Measurements from ENCODE around the gene SAP30. TPM values are rescaled to one million over a fixed set of nuclear protein-coding genes. Genes with fewer than 3 reads are reported as not detected.
A peak's percentile ranks its signal among the peaks of the same experiment; 100 is the strongest.

Gene SAP30
- total and polyA plus RNA-seq, 9 donors = 10.7 to 32.3 (median 15.7) TPM

DNA sequence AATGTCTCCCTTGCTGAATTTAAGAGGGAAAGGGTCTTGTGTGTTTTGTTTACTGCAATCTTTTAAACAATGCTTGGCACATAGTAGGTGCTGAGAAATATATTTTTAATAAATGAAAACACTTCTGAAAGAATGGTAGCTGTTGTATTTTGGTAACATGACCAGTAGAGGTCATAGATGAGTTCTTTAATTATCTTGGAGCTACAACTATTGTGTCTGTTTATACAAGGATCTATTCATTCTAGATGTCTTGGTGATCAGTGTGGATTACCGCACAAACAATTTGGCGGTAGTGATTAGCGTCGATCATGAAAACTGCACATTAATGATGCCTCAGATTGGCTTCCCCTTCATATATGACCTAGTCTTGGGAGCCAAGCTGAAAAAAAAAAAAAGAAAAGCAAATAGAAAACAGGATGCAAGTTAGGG, 49.6 kb downstream of the SAP30 start:
- Histone ChIP-seq H3K4me3 (no peak overlapping the region), H3K9me3 (no peaks in the 10 kb centered on the region), H3K27ac (no peak overlapping the region), H3K4me1 (ENCODE audit: insufficient read depth) (no peaks in the 10 kb centered on the region), H3K27me3 (no peaks in the 10 kb centered on the region), H3K36me3 (no peaks in the 10 kb centered on the region)
- TF ChIP-seq POLR2A (IDR thresholded peaks at IDR 0.05) = no peak
- TF ChIP-seq EP300 (IDR thresholded peaks at IDR 0.05) = no peak
- TF ChIP-seq, protein P1, sequence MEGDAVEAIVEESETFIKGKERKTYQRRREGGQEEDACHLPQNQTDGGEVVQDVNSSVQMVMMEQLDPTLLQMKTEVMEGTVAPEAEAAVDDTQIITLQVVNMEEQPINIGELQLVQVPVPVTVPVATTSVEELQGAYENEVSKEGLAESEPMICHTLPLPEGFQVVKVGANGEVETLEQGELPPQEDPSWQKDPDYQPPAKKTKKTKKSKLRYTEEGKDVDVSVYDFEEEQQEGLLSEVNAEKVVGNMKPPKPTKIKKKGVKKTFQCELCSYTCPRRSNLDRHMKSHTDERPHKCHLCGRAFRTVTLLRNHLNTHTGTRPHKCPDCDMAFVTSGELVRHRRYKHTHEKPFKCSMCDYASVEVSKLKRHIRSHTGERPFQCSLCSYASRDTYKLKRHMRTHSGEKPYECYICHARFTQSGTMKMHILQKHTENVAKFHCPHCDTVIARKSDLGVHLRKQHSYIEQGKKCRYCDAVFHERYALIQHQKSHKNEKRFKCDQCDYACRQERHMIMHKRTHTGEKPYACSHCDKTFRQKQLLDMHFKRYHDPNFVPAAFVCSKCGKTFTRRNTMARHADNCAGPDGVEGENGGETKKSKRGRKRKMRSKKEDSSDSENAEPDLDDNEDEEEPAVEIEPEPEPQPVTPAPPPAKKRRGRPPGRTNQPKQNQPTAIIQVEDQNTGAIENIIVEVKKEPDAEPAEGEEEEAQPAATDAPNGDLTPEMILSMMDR (IDR thresholded peaks at IDR 0.05) = peak in 1 of 3 donors; percentile 31
- no peak for DNase-seq
- intact Hi-C loops (cut with DNase I) = loop anchor here in 1 of 4 donors (5.0 kb wide), 1 partner anchor 72 kb away; no protein-coding TSS in a partner anchor
- WGBS, 3 donors = 6 to 15% (median 10%) methylated on average over 4 of the region's 4 CpGs

DNA sequence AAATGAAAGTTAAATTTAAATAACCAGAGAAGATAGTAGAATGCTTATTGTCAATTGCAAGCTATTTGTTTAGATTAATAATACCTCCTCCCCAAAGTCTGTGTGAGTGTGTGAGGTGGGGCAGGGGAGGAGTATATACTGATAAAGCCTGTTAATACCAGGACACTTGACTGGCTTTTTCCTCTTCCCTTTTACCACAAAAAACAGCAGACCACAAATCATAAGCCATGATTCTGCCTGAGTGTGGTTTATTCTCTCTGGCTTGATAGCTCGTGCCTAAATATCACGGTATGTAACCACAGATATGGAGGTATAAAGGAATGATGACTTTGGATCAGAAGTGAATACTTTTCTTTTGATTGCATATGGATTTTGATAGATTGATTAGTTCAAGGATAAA, 50.0 kb downstream of the SAP30 start:
- TF ChIP-seq POLR2A (IDR thresholded peaks at IDR 0.05) (no peak), EP300 (IDR thresholded peaks at IDR 0.05) (no peak)
- TF ChIP-seq, protein P1 (IDR thresholded peaks at IDR 0.05) = no peak
- no peak for DNase-seq
- H3K4me3 ChIP-seq = no peak overlapping the region
- H3K9me3 ChIP-seq = no peaks in the 10 kb centered on the region
- 78 to 85% (median 83%) methylated on average over 2 of the region's 2 CpGs for WGBS, 3 donors
- no peaks in the 10 kb centered on the region for H3K4me1 ChIP-seq (ENCODE audit: insufficient read depth)
- no peaks in the 10 kb centered on the region for H3K27me3 ChIP-seq
- intact Hi-C loops (cut with DNase I) = loop anchor here in 1 of 4 donors (5.0 kb wide), 1 partner anchor 72 kb away; no protein-coding TSS in a partner anchor
- no peaks in the 10 kb centered on the region for H3K36me3 ChIP-seq
- no peak overlapping the region for H3K27ac ChIP-seq

DNA sequence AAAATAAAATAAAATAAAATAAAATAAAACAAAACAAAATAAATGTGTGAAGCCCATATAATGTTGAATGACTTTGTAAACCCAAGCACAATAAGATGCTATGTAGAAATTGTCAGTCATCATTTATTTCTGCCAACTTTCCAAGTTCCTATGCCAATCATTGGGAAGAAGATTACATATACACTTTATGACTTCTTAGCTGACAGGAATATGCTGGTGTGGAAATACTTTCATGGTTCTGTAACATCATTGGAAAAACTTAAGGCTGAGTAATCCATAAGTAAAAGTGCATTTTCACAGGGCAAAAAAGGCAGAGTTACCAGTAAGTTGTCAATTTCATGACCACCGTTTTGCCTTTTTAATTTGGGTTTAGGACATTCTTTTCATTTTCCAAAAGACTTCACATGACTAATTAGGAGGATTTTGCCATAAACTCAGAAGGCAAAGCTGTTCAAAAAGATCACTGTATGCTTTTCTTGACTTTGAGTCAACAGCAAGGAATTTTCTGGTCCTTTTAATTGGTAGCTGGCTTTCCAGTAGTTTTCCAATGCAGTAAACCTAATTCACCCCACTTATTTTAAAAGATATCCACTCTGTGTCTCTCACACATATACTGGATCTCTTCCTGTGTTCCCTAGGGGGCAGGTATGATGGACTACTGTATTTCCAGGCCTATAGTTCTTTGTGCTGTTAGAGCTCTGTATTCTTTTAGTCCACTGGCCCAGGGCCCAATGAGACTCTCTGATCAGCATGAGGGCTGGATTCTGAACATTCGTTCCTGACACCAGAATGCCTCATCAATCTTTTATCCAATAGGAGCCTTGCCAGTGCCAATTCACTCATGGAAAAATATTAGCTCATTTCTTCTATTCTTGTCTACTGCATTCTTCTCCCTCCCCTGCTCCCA, 54.4 kb downstream of the SAP30 start:
- intact Hi-C loops (cut with DNase I) = loop anchor here in 2 of 4 donors (5.0 kb wide), 1 partner anchor 67 kb away; no protein-coding TSS in a partner anchor
- 42 to 72% (median 52%) methylated on average over 2 of the region's 2 CpGs for WGBS, 3 donors

DNA sequence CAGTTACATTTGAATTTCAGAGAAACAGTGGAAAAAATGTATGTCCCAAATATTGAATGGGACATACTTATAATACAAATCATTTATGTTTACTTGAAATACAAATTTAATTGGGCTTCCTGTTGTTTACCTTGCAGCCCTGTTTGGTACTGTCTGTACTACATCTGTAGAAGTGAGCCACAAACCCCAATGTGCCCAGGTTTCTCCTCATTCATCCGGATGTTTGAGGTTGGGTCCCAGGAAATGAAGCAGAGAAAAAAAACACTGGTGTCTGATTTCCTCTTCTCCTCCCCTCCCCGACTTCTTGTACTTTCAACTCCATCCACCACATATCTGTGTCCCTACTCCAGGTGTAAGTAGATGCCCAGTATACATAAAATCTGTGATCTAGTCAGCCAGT, 55.3 kb downstream of the SAP30 start:
- Histone ChIP-seq H3K9me3 (no peaks in the 10 kb centered on the region), H3K4me1 (ENCODE audit: insufficient read depth) (no peaks in the 10 kb centered on the region), H3K27ac (no peak overlapping the region), H3K27me3 (no peaks in the 10 kb centered on the region), H3K4me3 (no peak overlapping the region), H3K36me3 (no peaks in the 10 kb centered on the region)
- WGBS, 3 donors = 88 to 94% (median 92%) methylated on average over 2 of the region's 2 CpGs
- intact Hi-C loops (cut with DNase I) = loop anchor here in 1 of 4 donors (5.0 kb wide), 1 partner anchor 66 kb away; no protein-coding TSS in a partner anchor
- TF ChIP-seq POLR2A (IDR thresholded peaks at IDR 0.05) (no peak), EP300 (IDR thresholded peaks at IDR 0.05) (no peak)
- TF ChIP-seq, protein P1 (IDR thresholded peaks at IDR 0.05) = no peak
- no peak for DNase-seq

More for the DNA sequence above, 54.4 kb downstream of the SAP30 start:
- TF ChIP-seq POLR2A (IDR thresholded peaks at IDR 0.05) (no peak), EP300 (IDR thresholded peaks at IDR 0.05) (no peak)
- TF ChIP-seq, protein P1 (IDR thresholded peaks at IDR 0.05) = no peak
- no peak for DNase-seq
- Histone ChIP-seq H3K4me1 (ENCODE audit: insufficient read depth) (no peaks in the 10 kb centered on the region), H3K9me3 (no peaks in the 10 kb centered on the region), H3K27ac (no peak overlapping the region), H3K36me3 (no peaks in the 10 kb centered on the region), H3K27me3 (no peaks in the 10 kb centered on the region), H3K4me3 (no peak overlapping the region)

Other genes starting within 250 kb of the SAP30 start
- 10 to 100 TPM; 16.3 to 23.7 (median 19.0) TPM for gene GALNT7, start 202.1 kb upstream of the SAP30 start, total RNA-seq
- 10 to 100 TPM in 1 of 2 donors, 1 to 10 TPM in 1; 9.0 to 17.2 TPM for gene GALNT7, start 202.1 kb upstream of the SAP30 start, polyA plus RNA-seq
- gene HMGB2, start 36.6 kb upstream of the SAP30 start, total RNA-seq = 100 to 1,000 TPM in 1 of 7 donors, 10 to 100 TPM in 6; 47.2 to 131 (median 63.5) TPM
- gene HMGB2, start 36.6 kb upstream of the SAP30 start, polyA plus RNA-seq = 100 to 1,000 TPM in 1 of 2 donors, 10 to 100 TPM in 1; 94.7 to 157 TPM
- gene SCRG1, start 28.2 kb downstream of the SAP30 start, total RNA-seq = 1 to 10 TPM in 1 of 7 donors, under 1 TPM in 5, not detected in 1; 0.13 to 3.0 (median 0.34) TPM
- 1 to 10 TPM in 1 of 2 donors, under 1 TPM in 1; 0.08 to 2.5 TPM for gene SCRG1, start 28.2 kb downstream of the SAP30 start, polyA plus RNA-seq
- 10 to 100 TPM; 12.9 to 99.9 (median 44.1) TPM for gene HAND2, start 159.3 kb downstream of the SAP30 start, total RNA-seq
- 10 to 100 TPM; 32.4 to 39.6 TPM for gene HAND2, start 159.3 kb downstream of the SAP30 start, polyA plus RNA-seq